Bronchial epithelial cell (primary cell): ENCODE measurements around the gene ZMAT5. TPM values are rescaled to one million over a fixed set of nuclear protein-coding genes. Genes with fewer than 3 reads are reported as not detected.
A peak's percentile ranks its signal among the peaks of the same experiment; 100 is the strongest.

ENCODE experiments used
- DNase-seq: peaks from one replicate; pipeline ENCODE4 v3.0.0-alpha.2; 2010; ENCODE audit warnings: low read depth
- FAIRE-seq: peaks from 2 replicates; lab custom pipeline; 2011; peaks lifted over from hg19 to GRCh38; lab: Jason Lieb, UNC
- H3K27me3 ChIP-seq: 2 replicates; pipeline ENCODE4 v1.5.1; 2011; ENCODE audit warnings: low read length; ENCODE audit not compliant: control insufficient read depth, insufficient read depth
- H3K36me3 ChIP-seq: 2 replicates; pipeline ENCODE4 v1.5.1; 2011; ENCODE audit warnings: low read length; ENCODE audit not compliant: control insufficient read depth, insufficient read depth
- H3K4me3 ChIP-seq: 2 replicates; pipeline ENCODE4 v1.5.1; 2011; ENCODE audit warnings: mild to moderate bottlenecking, low read depth, low read length, control low read depth
- CTCF ChIP-seq: IDR thresholded peaks from 2 replicates; pipeline ENCODE4 v1.5.1; 2011; ENCODE audit warnings: mild to moderate bottlenecking, moderate library complexity, low read length, control low read depth, inconsistent platforms; ENCODE audit not compliant: insufficient read depth, severe bottlenecking
- total RNA-seq: library from RNA; depleted of rRNA; stranded (reverse); fragments of >200 nt; gene quantifications from 2 replicates; pipeline ENCODE4 v1.2.1, GENCODE V29; 2014

ZMAT5 gene
- total RNA-seq, 1 donor from 2014 or later: 24.7 TPM

DNA sequence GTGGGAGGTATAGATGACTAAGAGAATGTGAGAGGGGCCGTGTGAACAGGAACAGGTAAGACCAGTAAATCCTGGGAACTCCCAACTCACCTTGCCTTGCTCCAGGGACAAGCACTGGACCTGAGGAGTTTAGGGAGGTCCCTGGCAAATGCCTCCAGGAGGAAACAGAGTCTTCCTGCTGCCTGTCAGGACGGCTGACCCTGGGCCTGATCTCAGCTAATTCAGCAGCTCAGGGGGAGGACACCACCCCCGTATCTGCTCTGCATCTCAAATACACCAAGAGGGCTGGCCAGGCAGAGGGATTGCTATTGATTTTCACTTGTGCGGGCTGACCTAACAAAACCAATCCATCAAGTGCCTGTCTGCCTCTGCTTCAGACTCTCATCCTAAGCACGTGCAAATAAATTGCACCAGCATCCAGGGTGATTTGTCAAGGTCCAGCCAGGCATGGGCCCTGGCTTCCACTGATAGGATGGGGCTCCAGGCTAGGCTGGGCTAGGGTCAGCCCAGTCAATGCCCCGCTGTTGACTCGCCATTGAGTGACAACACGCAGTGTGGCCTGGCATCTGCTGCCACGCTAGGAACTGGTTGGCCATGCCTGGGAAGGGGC is 20.7 kb upstream of the ZMAT5 start:
- FAIRE-seq: no peak
- no peak for TF ChIP-seq CTCF
- Histone ChIP-seq H3K4me3 (no peak overlapping the region), H3K36me3 (peaks cover 23% of the 10 kb centered on the region), H3K27me3 (no peaks in the 10 kb centered on the region)
- DNase-seq: peak; percentile 71

DNA sequence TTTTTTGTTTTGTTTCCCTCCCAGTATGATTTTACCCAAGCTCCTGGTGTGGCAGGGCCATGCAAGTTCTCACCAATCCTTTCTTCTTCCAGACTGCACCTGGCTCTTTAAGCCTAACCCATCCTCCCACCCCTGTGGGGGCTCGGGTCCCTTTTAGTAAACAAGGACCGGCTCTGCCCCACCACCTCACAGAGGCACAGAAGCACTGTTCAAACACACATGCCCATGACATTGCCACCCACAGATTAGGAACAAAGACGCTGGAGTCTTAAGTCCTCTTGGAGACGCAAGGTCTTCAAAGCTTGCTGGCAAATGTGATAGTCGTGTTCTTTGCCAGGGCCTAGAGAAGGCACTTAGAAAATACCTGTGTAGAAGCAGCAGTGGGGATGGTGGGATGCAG is 19.2 kb upstream of the ZMAT5 start:
- TF ChIP-seq CTCF: no peak
- H3K36me3 ChIP-seq: peaks cover 20% of the 10 kb centered on the region
- H3K4me3 ChIP-seq: no peak overlapping the region
- no peaks in the 10 kb centered on the region for H3K27me3 ChIP-seq
- no peak for FAIRE-seq
- no peak for DNase-seq

GRCh38 chr22:29784451-29785361 is 17.9 kb upstream of the ZMAT5 start:
- Histone ChIP-seq H3K36me3 (peaks cover 12% of the 10 kb centered on the region), H3K27me3 (no peaks in the 10 kb centered on the region), H3K4me3 (no peak overlapping the region)
- no peak for TF ChIP-seq CTCF
- FAIRE-seq: no peak
- DNase-seq: no peak

DNA sequence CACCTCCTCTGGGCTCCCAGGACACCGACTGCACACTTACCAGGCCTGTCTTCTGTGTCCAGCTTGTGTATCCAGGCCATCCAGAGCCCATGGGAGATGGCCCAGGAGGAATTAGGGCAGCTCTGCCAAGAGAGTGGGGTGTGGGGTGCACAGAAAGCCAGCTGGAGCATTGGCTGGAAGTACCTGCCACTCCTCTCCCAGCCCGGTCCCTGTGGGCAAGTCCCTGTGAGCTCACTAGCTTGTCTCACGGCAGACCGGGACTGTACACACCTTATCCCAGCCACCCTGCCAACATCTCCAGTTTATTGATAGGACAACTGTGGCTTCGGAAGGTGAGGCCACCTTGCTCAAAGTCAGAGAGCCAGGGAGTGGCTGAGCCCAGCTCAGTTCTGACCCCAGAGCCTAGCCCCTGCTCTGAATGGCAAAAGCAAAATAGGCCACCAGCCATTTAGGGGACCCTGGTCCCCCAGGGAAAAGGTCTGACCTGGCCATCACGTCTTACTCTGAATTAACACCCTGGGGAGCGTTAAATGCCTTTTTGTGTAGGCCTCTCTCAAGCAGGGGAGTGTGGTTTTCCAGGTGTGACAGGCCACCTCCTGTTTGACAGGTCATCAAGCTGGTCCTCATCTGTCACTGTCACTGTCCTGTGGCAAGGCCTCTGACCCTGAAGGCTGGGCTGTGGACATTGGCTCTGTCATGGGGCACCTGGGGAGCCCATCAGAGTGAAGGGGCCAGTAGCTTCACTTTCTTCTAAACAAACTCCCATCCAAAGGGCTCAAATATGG is 15.4 kb upstream of the ZMAT5 start:
- no peak for TF ChIP-seq CTCF
- H3K27me3 ChIP-seq: no peaks in the 10 kb centered on the region
- H3K4me3 ChIP-seq: no peak overlapping the region
- FAIRE-seq (no peak), DNase-seq (peak; percentile 50)
- H3K36me3 ChIP-seq: no peaks in the 10 kb centered on the region

DNA sequence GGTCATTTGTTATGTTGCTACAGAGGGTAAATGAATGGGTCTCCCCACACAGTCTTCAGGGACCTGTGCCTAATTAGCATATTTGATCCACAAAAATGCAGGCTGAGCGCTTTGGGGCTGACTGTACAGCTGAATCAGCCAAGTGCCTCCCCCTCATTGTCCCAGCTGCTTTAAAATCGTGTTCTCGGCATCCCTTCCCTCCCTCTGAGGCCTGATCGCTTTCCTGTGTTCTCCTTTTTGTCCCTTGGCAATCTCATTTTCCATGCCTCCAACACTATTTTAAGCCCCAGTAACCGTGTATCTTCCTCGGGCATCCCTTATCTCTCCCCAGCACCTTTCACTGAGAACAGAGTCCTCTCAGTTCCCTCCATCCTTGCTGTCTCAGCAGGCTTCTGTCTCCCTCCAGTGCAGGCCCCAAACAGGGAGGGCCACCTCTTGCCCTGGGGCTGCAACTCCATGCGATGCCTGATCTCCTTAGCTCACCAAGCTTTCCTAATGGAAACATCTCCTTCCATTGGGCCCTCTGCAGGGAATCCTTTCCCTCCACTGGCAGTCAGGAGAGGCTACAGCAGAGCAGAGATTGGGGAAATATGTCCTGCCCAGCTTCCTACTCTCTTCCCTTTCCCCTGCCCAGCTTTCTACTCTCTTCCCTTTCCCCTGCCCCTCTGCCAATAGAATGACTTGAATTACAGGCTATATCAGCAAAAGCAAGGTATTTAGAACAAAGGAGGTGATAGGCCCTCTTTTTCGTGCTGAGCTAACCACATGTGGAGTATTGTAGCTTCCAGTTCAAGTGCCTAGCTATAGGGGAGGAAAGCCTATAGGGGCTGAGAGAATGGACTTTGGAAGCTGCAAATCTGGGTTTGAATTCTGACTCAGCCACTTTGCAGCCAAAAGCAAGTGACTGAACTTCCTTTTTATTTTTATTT is 14.2 kb upstream of the ZMAT5 start:
- FAIRE-seq (no peak), DNase-seq (peak; percentile 80)
- H3K36me3 ChIP-seq: no peaks in the 10 kb centered on the region
- no peak for TF ChIP-seq CTCF
- H3K4me3 ChIP-seq: no peak overlapping the region
- H3K27me3 ChIP-seq: no peaks in the 10 kb centered on the region
